PC-3 (cell line): ENCODE results near the gene TMEM178B. TPM values are rescaled to one million over a fixed set of nuclear protein-coding genes. Genes with fewer than 3 reads are reported as not detected.

Source experiments
- ATAC-seq: fragments of 200-7000 bp; cut with Tn5 transposase; 2 replicates; pipeline ENCODE4 v1.9.1; 2020; ENCODE audit warnings: mild to moderate bottlenecking, moderate library complexity
- BruUV-seq: library from RNA; stranded (reverse); fragments of 400-500 nt; replicated peaks from 2 replicates; lab custom pipeline; 2021; lab: Mats Ljungman, UMichigan
- CTCF ChIA-PET: fragments of 300-600 bp; sonication (Branson Sonifier 250); formaldehyde crosslinking; loops from one replicate; lab custom pipeline; 2022; ENCODE audit warnings: antibody characterized with exemption; lab: Charles Lee
- POLR2A ChIA-PET: fragments of 300-600 bp; sonication (Branson Sonifier 250); formaldehyde crosslinking; loops from one replicate; lab custom pipeline; 2022; ENCODE audit warnings: antibody characterized with exemption; ENCODE audit not compliant: unreplicated experiment; lab: Charles Lee
- DNase-seq: peaks from one replicate; pipeline ENCODE4 v3.0.0-alpha.2; 2015
- H2AFZ ChIP-seq: fragments of 300-600 bp; sonication (generic); 2 replicates; pipeline ENCODE4 v1.6.0; 2016; ENCODE audit warnings: antibody characterized with exemption, low read length
- H3F3A ChIP-seq: fragments of 300-600 bp; sonication (generic); one replicate; pipeline ENCODE4 v1.6.0; 2017; ENCODE audit warnings: antibody characterized with exemption, low read length, control low read depth, mild to moderate bottlenecking; ENCODE audit not compliant: unreplicated experiment
- H3K27ac ChIP-seq: fragments of 300-600 bp; sonication (generic); 2 replicates; pipeline ENCODE4 v1.5.1; 2016; ENCODE audit warnings: mild to moderate bottlenecking, low read length
- H3K27me3 ChIP-seq: fragments of 300-600 bp; sonication (generic); 2 replicates; pipeline ENCODE4 v1.6.1; 2016; ENCODE audit warnings: low read length, mixed read lengths
- H3K36me3 ChIP-seq: fragments of 300-600 bp; sonication (generic); 2 replicates; pipeline ENCODE4 v1.6.1; 2016; ENCODE audit warnings: low read depth, mixed run types, low read length, mixed read lengths
- H3K4me1 ChIP-seq: fragments of 300-600 bp; sonication (generic); 2 replicates; pipeline ENCODE4 v1.5.1; 2016; ENCODE audit warnings: low read length; ENCODE audit not compliant: insufficient read depth
- H3K4me2 ChIP-seq: fragments of 300-600 bp; sonication (generic); 2 replicates; pipeline ENCODE4 v1.6.0; 2016; ENCODE audit warnings: low read length
- H3K4me3 ChIP-seq: fragments of 300-600 bp; sonication (generic); 2 replicates; pipeline ENCODE4 v1.5.1; 2016; ENCODE audit warnings: mild to moderate bottlenecking, low read length, mixed read lengths
- H3K79me2 ChIP-seq: fragments of 300-600 bp; sonication (generic); 2 replicates; pipeline ENCODE4 v1.6.1; 2017; ENCODE audit warnings: low read length, mixed read lengths
- H3K9ac ChIP-seq: fragments of 300-600 bp; sonication (generic); 2 replicates; pipeline ENCODE4 v1.6.0; 2016; ENCODE audit warnings: mild to moderate bottlenecking, low read length
- H3K9me2 ChIP-seq: fragments of 300-600 bp; sonication (generic); replicated peaks from 2 replicates; pipeline ENCODE4 v1.6.1; 2016; ENCODE audit warnings: mixed run types, low read length, mixed read lengths
- H3K9me3 ChIP-seq: fragments of 300-600 bp; sonication (generic); 2 replicates; pipeline ENCODE4 v1.6.1; 2016; ENCODE audit warnings: low read length, mixed read lengths
- H4K20me1 ChIP-seq: fragments of 300-600 bp; sonication (generic); 2 replicates; pipeline ENCODE4 v1.6.1; 2016; ENCODE audit warnings: low read length, mixed read lengths
- EZH2 ChIP-seq: fragments of 300-600 bp; sonication (generic); IDR thresholded peaks from one replicate; pipeline ENCODE4 v1.6.1; 2017; ENCODE audit warnings: antibody characterized with exemption, mild to moderate bottlenecking, low read length; ENCODE audit not compliant: unreplicated experiment
- EZH2phosphoT487 ChIP-seq: fragments of 300-600 bp; sonication (generic); IDR thresholded peaks from 2 replicates; pipeline ENCODE4 v1.6.1; 2018; ENCODE audit warnings: mild to moderate bottlenecking, antibody characterized with exemption, low read length, borderline replicate concordance
- intact Hi-C: fragments of 100-400 bp; cut with micrococcal nuclease; formaldehyde crosslinking; loops from 2 replicates; pipeline ENCODE4 v1.9.0; 2023
- total RNA-seq: library from RNA; depleted of rRNA; stranded (reverse); fragments of >200 nt; gene quantifications from 2 replicates; pipeline ENCODE4 v1.2.3, GENCODE V29; 2014
- TF ChIP-seq, protein P1 (sequence below): fragments of 300-600 bp; sonication (generic); conservative IDR thresholded peaks from 2 replicates; pipeline ENCODE4 v1.5.1; 2017; ENCODE audit warnings: antibody characterized with exemption, low read depth, mild to moderate bottlenecking, low read length

TMEM178B gene
- total RNA-seq, 1 experiment from 2014 or later, result 0.29 TPM

DNA sequence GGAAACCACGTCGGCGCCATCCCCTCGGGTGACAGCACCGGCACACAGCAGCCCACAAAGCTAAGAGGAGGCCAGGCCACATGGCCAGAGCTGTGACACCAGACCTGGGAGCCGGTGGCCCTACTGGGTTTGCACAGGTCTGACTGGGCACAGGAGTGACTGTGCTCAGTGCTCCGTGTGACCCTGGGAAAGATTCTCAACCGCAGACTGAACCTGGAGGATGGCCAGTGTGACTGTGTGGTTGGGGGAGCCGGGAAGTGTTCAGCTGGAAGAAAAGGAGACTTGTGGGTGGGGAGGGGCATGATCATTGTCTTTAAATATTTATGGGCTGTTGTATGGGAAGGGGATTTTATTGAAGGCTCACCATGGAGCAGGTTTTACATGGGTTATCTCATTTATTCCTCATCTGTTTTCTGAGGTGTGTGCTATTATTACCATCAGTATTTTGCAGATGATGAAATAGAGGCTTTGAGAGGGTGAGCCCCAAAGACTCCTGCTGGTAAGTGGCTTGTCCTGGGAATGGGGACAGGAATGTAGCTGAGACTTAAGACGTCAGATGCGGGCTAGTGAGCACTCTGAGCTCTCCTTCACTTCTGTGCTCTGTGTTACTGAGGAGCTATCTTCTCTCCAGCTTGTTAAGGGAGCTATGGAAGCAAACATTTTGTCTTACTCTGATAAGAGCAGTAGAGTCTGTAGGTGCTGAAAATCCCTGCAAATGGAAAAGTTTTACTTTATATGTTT, 127.5 kb downstream of the TMEM178B start:
- Histone ChIP-seq H3K4me2 (no peak overlapping the region), H3K79me2 (no peaks in the 10 kb centered on the region), H3K27ac (no peak overlapping the region), H3K9ac (no peak overlapping the region), H4K20me1 (no peaks in the 10 kb centered on the region), H3K36me3 (no peaks in the 10 kb centered on the region), H3F3A (no peaks in the 10 kb centered on the region), H3K9me2 (no peaks in the 10 kb centered on the region), H3K27me3 (peaks cover 48% of the 10 kb centered on the region), H3K4me3 (no peak overlapping the region), H3K9me3 (no peaks in the 10 kb centered on the region), H2AFZ (no peak overlapping the region), H3K4me1 (peaks cover 5% of the 10 kb centered on the region; the same call in 1 of the 2 replicates)
- ChIA-PET POLR2A (no interaction called here), CTCF (no interaction called here)
- no peak for TF ChIP-seq EZH2
- TF ChIP-seq, protein P1, sequence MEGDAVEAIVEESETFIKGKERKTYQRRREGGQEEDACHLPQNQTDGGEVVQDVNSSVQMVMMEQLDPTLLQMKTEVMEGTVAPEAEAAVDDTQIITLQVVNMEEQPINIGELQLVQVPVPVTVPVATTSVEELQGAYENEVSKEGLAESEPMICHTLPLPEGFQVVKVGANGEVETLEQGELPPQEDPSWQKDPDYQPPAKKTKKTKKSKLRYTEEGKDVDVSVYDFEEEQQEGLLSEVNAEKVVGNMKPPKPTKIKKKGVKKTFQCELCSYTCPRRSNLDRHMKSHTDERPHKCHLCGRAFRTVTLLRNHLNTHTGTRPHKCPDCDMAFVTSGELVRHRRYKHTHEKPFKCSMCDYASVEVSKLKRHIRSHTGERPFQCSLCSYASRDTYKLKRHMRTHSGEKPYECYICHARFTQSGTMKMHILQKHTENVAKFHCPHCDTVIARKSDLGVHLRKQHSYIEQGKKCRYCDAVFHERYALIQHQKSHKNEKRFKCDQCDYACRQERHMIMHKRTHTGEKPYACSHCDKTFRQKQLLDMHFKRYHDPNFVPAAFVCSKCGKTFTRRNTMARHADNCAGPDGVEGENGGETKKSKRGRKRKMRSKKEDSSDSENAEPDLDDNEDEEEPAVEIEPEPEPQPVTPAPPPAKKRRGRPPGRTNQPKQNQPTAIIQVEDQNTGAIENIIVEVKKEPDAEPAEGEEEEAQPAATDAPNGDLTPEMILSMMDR, result no peak
- TF ChIP-seq EZH2phosphoT487, result no peak
- BruUV-seq, result no TSS peak
- no peak for ATAC-seq
- no peak for DNase-seq
- intact Hi-C loops, result no loop called here

DNA sequence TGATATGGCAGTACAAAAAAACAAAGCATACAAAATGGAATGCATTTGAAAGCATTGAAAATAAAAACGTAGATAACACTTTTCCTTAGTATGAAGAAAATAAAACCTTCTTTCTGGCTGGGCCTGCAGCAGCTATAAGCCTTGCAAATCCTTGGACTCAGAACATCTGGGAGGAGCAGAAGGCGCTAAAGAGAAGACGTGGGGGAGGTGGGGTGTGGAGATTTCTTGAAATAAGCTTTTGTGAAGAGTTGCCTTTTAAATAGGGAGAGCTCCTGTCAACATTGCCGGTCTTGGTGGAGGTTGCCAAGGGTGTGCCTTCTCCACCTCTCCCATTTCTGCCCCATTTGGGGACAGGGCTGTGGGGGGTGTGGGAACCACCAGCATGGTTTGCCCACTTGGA, 128.7 kb downstream of the TMEM178B start:
- Histone ChIP-seq H3K36me3 (no peaks in the 10 kb centered on the region), H3K27me3 (peaks cover 48% of the 10 kb centered on the region), H3K27ac (no peak overlapping the region), H3K4me2 (no peak overlapping the region), H4K20me1 (no peaks in the 10 kb centered on the region), H3K4me1 (peaks cover 5% of the 10 kb centered on the region; the same call in 1 of the 2 replicates), H3K79me2 (no peaks in the 10 kb centered on the region), H3K4me3 (no peak overlapping the region), H2AFZ (no peak overlapping the region), H3K9ac (no peak overlapping the region), H3K9me2 (no peaks in the 10 kb centered on the region), H3F3A (no peaks in the 10 kb centered on the region), H3K9me3 (no peaks in the 10 kb centered on the region)
- CTCF ChIA-PET, result no interaction called here
- POLR2A ChIA-PET, result no interaction called here
- BruUV-seq, result no TSS peak
- intact Hi-C loops, result no loop called here
- ATAC-seq, result no peak
- no peak for DNase-seq
- TF ChIP-seq EZH2phosphoT487 (no peak), EZH2 (no peak)
- TF ChIP-seq, protein P1, result no peak

DNA sequence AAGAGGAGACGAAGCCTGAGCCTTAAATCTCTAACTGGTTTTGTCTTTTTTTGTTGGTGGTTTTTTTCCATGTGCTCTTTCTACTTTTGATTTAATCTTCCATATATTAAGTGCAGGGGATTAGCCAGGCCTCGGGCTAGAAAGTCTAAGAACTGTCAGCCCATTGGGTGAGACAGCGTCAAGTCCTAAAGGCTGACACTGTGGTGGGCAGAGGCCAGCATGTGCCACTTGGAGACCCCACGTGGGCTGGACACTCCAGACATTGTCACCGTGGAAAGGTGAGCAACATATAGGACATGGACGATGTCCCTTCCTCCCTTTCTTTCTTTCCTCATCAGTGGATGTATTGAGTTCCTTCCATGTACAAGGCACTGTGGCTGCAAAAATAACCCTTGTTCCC, 129.3 kb downstream of the TMEM178B start:
- no peaks in the 10 kb centered on the region for H4K20me1 ChIP-seq
- H3K4me3 ChIP-seq, result no peak overlapping the region
- H3K79me2 ChIP-seq, result no peaks in the 10 kb centered on the region
- no peaks in the 10 kb centered on the region for H3K9me3 ChIP-seq
- H3K9me2 ChIP-seq, result no peaks in the 10 kb centered on the region
- intact Hi-C loops, result no loop called here
- H3K36me3 ChIP-seq, result no peaks in the 10 kb centered on the region
- H3K27ac ChIP-seq, result no peak overlapping the region
- H3K9ac ChIP-seq, result no peak overlapping the region
- no peak overlapping the region for H3K4me2 ChIP-seq
- no TSS peak for BruUV-seq
- DNase-seq (no peak), ATAC-seq (no peak)
- TF ChIP-seq EZH2, result no peak
- TF ChIP-seq EZH2phosphoT487, result no peak
- TF ChIP-seq, protein P1, result no peak
- ChIA-PET POLR2A (no interaction called here), CTCF (no interaction called here)
- no peak overlapping the region for H2AFZ ChIP-seq
- no peaks in the 10 kb centered on the region for H3F3A ChIP-seq
- H3K27me3 ChIP-seq, result peaks cover 48% of the 10 kb centered on the region
- H3K4me1 ChIP-seq, result peaks cover 5% of the 10 kb centered on the region; the same call in 1 of the 2 replicates
